ENCODE measurements around the gene ABHD10. TPM values are rescaled to one million over a fixed set of nuclear protein-coding genes. Genes with fewer than 3 reads are reported as not detected.

Gene ABHD10
- total and polyA plus RNA-seq, 10 of the 15 experiments (the other 5 are each of a cell fraction or from before 2014, with no cell fraction given) = 12.3 to 51.0 (median 28.9) TPM

- H3K36me3 ChIP-seq (ENCODE audit: control insufficient read depth in 2 of 2, insufficient read depth in 2 of 2, low read length in 1 of 2) = no peaks in the 10 kb centered on the region
- POLR2A ChIA-PET = no interaction called here
- CTCF ChIA-PET = interaction anchor here (1.3 to 10.9 kb wide), 7 partner anchors 8 to 350 kb away, joined by 3 to 467 read pairs (median 7); partner anchors contain the start of gene TAGLN3
- H3K79me2 ChIP-seq (ENCODE audit: control insufficient read depth, insufficient read depth, low read length) = no peaks in the 10 kb centered on the region
- H3K4me2 ChIP-seq (ENCODE audit: control insufficient read depth, insufficient read depth) = no peak overlapping the region
- 81% methylated on average over 4 of the region's 4 CpGs for WGBS (ENCODE audit: insufficient coverage, insufficient replicate concordance, low lambda C conversion rate, missing lambda C conversion rate)
- no peaks in the 10 kb centered on the region; a peak in 1 of 4 replicates for H3K27me3 ChIP-seq (replicated peaks in 1 of 2; ENCODE audit: control insufficient read depth in 2 of 2, insufficient read depth in 2 of 2, low read length in 1 of 2)
- no peaks in the 10 kb centered on the region; the same call in 2 of the 3 replicates for H3K9me3 ChIP-seq (replicated peaks; ENCODE audit: control insufficient read depth, insufficient read depth, low read length)
- ATAC-seq (no peak), FAIRE-seq (no peak), DNase-seq (ENCODE audit: low read depth, low spot score) (no peak)
- no peak overlapping the region for H3K27ac ChIP-seq (ENCODE audit: control insufficient read depth, insufficient read depth)
- H4K20me1 ChIP-seq (ENCODE audit: control insufficient read depth, insufficient read depth) = no peaks in the 10 kb centered on the region
- H3K4me1 ChIP-seq (ENCODE audit: control insufficient read depth, insufficient read depth, low read length) = no peaks in the 10 kb centered on the region
- SMC1A ChIA-PET (ENCODE audit: uncharacterized antibody, unreplicated experiment) = interaction anchor here (1.1 to 15.1 kb wide), 2 partner anchors 22 to 24 kb away, joined by 4 to 417 read pairs; partner anchors contain the start of gene TAGLN3
- BruUV-seq (replicated peaks) = no TSS peak
- TF ChIP-seq E4F1 (IDR thresholded peaks at IDR 0.05; ENCODE audit: borderline replicate concordance, partially characterized antibody) = no peak
- no peak for TF ChIP-seq EZH2 (IDR thresholded peaks at IDR 0.05; ENCODE audit: borderline replicate concordance, control insufficient read depth, low read depth, low read length)
- in situ Hi-C loops (cut with MboI) = no loop called here
- RAD21 ChIA-PET (ENCODE audit: unreplicated experiment) = interaction anchor here (0.6 kb wide), 1 partner anchor 15 kb away, joined by 4 read pairs; no protein-coding TSS in a partner anchor
- no peak overlapping the region for H3K9ac ChIP-seq (ENCODE audit: control insufficient read depth, insufficient read depth, low read length)
- H2AFZ ChIP-seq (ENCODE audit: control insufficient read depth, low read depth, low read length) = no peak overlapping the region
- no peak overlapping the region for H3K4me3 ChIP-seq
- intact Hi-C loops (cut with micrococcal nuclease; ENCODE audit: unreplicated experiment) = no loop called here
Observed at GRCh38 chr3:112018712-112019111, 39.9 kb downstream of the ABHD10 start.

DNA sequence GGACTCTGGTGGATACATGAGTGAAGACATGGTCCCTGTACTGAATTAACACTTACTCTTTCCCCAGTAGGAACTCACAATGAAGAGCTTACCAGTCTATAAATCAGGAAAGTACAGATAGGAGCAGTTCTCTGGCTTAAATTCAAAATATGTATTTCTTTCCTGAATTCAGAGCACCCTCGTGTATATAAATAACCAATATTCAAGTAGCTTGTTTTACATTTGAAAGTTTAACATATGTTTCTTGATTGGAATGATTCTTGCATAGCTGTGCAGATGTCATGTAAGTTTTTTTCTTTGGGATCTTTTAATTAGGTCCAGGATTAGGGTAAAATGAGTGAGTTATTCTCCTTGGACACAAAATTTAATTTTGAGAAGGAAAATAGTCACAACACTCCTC is 40.9 kb downstream of the ABHD10 start:
- 0% methylated on average over 1 of the region's 1 CpG for WGBS (ENCODE audit: insufficient coverage, insufficient replicate concordance, low lambda C conversion rate, missing lambda C conversion rate)
- Histone ChIP-seq H3K4me2 (ENCODE audit: control insufficient read depth, insufficient read depth) (no peak overlapping the region), H3K9me3 (replicated peaks; ENCODE audit: control insufficient read depth, insufficient read depth, low read length) (no peaks in the 10 kb centered on the region; the same call in 2 of the 3 replicates), H3K36me3 (ENCODE audit: control insufficient read depth in 2 of 2, insufficient read depth in 2 of 2, low read length in 1 of 2) (no peaks in the 10 kb centered on the region), H3K4me3 (no peak overlapping the region), H3K27ac (ENCODE audit: control insufficient read depth, insufficient read depth) (no peak overlapping the region), H3K9ac (ENCODE audit: control insufficient read depth, insufficient read depth, low read length) (no peak overlapping the region), H4K20me1 (ENCODE audit: control insufficient read depth, insufficient read depth) (no peaks in the 10 kb centered on the region), H3K4me1 (ENCODE audit: control insufficient read depth, insufficient read depth, low read length) (no peaks in the 10 kb centered on the region), H2AFZ (ENCODE audit: control insufficient read depth, low read depth, low read length) (no peak overlapping the region), H3K27me3 (replicated peaks in 1 of 2; ENCODE audit: control insufficient read depth in 2 of 2, insufficient read depth in 2 of 2, low read length in 1 of 2) (no peaks in the 10 kb centered on the region; a peak in 1 of 4 replicates), H3K79me2 (ENCODE audit: control insufficient read depth, insufficient read depth, low read length) (no peaks in the 10 kb centered on the region)
- ATAC-seq (no peak), DNase-seq (ENCODE audit: low read depth, low spot score) (no peak), FAIRE-seq (no peak)
- ChIA-PET POLR2A (interaction anchor here (0.7 to 0.9 kb wide), 2 partner anchors 12 to 23 kb away, joined by 4 to 6 read pairs; no protein-coding TSS in a partner anchor), RAD21 (ENCODE audit: unreplicated experiment) (no interaction called here), CTCF (interaction anchor here (1.1 to 10.9 kb wide), 3 partner anchors 13 to 27 kb away, joined by 3 to 467 read pairs (median 9); partner anchors contain the start of gene TAGLN3), SMC1A (ENCODE audit: uncharacterized antibody, unreplicated experiment) (interaction anchor here (15.1 kb wide), 1 partner anchor 25 kb away, joined by 417 read pairs; the partner anchor contains the start of gene TAGLN3)
- in situ Hi-C loops (cut with MboI) = no loop called here
- intact Hi-C loops (cut with micrococcal nuclease; ENCODE audit: unreplicated experiment) = no loop called here
- no TSS peak for BruUV-seq (replicated peaks)
- TF ChIP-seq, protein P1, sequence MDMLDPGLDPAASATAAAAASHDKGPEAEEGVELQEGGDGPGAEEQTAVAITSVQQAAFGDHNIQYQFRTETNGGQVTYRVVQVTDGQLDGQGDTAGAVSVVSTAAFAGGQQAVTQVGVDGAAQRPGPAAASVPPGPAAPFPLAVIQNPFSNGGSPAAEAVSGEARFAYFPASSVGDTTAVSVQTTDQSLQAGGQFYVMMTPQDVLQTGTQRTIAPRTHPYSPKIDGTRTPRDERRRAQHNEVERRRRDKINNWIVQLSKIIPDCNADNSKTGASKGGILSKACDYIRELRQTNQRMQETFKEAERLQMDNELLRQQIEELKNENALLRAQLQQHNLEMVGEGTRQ (IDR thresholded peaks at IDR 0.05; ENCODE audit: borderline replicate concordance, low read depth, low read length) = no peak
- no peak for TF ChIP-seq MYC (IDR thresholded peaks at IDR 0.05; ENCODE audit: insufficient read depth, insufficient read length, insufficient replicate concordance, low read length, severe bottlenecking)
- no peak for TF ChIP-seq MEF2B (IDR thresholded peaks at IDR 0.05; ENCODE audit: partially characterized antibody, poor library complexity, severe bottlenecking)
- TF ChIP-seq CEBPB (IDR thresholded peaks at IDR 0.05; ENCODE audit: borderline replicate concordance in 1 of 2, low read depth in 2 of 2, low read length in 2 of 2) = no peak
- no peak for TF ChIP-seq IKZF2 (IDR thresholded peaks at IDR 0.05)
- no peak for TF ChIP-seq SMC3 (IDR thresholded peaks at IDR 0.05; ENCODE audit: borderline replicate concordance, low read length)
- TF ChIP-seq BMI1 (IDR thresholded peaks at IDR 0.05; ENCODE audit: borderline replicate concordance) = no peak
- TF ChIP-seq SUZ12 (IDR thresholded peaks at IDR 0.05; ENCODE audit: unreplicated experiment) = no peak
- no peak for TF ChIP-seq NFYB (IDR thresholded peaks at IDR 0.05; ENCODE audit: insufficient read depth, low read depth, low read length)
- TF ChIP-seq ESRRA (IDR thresholded peaks at IDR 0.05; ENCODE audit: low read length) = no peak

Measured in GM12878 (cell line).